Measurements from ENCODE around the gene TBRG1.
"Not testable (repeated sequence)": the region's sequence is repeated elsewhere in the genome, so short reads cannot be mapped to it uniquely, and the experiment has no call there.

The TBRG1 gene, protein sequence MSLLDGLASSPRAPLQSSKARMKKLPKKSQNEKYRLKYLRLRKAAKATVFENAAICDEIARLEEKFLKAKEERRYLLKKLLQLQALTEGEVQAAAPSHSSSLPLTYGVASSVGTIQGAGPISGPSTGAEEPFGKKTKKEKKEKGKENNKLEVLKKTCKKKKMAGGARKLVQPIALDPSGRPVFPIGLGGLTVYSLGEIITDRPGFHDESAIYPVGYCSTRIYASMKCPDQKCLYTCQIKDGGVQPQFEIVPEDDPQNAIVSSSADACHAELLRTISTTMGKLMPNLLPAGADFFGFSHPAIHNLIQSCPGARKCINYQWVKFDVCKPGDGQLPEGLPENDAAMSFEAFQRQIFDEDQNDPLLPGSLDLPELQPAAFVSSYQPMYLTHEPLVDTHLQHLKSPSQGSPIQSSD

DNA sequence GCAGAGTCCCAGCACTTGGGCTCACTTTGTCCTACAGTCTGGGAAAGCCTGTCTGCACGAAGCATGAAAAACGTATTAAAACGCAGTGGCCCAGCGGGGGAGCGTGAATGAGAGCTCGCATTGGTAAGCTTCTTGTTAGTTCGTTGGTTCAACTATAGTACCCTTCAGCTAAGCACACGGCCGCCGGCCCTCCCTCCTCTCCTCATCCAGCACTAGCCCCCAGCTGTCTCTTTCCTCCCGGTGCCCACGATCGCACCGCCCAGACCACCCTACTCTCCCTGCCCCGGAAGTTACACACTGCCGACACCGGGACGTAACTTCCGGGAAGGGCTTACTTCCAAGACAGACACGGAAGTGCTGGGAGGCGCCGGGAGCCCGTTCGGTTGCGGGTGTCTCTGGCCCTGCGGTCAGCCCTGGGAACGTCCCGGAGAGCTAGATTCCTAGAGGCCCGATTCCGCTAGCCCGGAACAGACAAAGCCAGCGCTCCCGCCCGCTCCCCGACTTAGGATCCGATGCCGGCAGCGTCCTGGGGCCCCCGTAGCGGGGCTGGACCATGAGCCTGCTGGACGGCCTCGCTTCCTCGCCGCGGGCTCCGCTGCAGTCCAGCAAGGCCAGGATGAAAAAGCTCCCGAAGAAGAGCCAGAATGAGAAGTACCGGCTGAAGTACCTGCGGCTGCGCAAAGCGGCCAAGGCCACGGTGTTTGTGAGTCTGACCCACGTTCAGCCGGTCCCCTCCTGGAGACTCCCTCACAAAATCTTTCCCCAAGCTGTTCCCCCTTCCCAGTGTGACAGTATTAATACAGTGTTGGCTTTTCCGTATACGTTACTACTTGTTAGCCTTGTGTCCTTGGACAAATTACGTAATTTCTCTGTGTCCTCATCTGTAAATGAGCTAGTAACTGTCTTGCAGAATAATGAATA, at the start of gene TBRG1:
Gene TBRG1, plus strand, starts transcription at position 334 of the 921 bp plus-strand sequence. Its CDS starts 220 bp downstream, at position 554.
- in situ Hi-C loops (cut with HindIII; ENCODE audit: low sequenced_read_pairs) = no loop called here

DNA sequence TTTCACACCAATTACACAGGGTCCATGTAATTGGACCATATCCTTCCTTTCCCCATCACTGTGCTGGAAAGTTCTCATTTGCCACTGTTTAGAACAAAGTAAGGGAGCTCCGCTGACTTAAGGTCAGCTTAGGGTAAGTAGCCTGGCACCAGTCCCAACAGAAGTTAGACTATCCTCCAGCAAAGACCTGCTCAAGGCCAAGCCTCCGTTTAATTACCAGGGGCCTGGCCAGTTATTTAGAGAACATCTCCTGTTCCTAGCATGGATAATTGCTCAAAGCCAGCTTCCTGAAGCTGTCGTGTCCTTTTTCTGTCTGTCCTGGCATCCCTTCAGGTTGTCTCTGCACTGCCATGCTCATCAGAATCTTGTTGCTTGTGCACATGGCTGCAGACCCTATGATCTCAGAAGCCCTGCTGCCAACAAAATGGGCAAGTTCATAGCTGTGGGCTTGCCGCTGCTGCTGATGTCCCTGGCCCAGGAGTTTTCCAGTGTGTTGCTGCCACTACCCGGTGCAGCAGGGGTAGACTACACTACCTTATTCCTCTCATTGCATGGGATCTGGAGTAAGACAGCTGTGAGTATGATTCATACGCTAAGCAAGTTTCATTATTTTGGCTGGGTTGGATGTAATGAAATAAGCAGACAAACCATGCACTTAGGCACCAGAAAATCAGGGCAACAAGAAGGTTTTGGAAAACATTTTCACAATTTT, 44.8 kb upstream of the TBRG1 start:
- in situ Hi-C loops (cut with HindIII; ENCODE audit: low sequenced_read_pairs) = no loop called here

DNA sequence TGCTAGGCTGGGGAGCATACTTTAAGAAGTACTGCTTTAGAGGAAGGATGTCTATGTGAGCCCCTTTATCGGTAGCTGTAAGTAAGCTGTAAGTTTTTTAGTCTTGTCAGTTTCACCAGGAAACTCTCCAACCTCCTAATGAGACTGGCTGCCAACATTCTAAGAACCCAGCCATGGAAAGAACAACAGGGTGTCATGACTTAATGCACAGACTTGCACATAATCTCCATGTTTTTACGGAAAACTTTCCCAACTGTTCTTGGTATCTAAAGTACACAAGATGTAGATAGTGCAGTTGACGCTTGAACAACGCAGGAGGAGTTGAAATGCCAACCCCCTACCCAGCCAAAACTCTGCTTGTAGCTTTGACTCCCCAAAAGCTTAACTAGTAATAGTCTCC, 43.9 kb upstream of the TBRG1 start:
- in situ Hi-C loops (cut with HindIII; ENCODE audit: low sequenced_read_pairs) = no loop called here

DNA sequence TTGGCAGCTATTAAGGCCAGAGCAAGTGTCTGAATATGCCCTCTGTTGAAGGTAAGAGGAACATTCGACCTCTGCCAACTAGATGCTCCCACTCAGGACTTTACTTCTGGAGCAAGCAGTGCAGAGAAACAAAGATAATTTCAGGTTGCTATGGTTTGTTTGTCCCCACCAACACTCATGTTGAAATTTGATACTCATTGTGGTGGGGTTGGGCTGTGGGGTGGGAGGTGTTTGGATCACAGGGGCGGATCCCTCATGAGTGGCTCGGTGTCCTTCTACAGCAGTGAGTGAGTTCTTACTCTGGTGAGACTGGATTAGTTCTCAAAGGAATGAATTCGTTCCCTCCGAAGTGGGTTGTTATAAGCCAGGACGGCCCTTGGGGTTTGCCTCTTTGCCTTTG, 40.8 kb upstream of the TBRG1 start:
- in situ Hi-C loops (cut with HindIII; ENCODE audit: low sequenced_read_pairs) = no loop called here

DNA sequence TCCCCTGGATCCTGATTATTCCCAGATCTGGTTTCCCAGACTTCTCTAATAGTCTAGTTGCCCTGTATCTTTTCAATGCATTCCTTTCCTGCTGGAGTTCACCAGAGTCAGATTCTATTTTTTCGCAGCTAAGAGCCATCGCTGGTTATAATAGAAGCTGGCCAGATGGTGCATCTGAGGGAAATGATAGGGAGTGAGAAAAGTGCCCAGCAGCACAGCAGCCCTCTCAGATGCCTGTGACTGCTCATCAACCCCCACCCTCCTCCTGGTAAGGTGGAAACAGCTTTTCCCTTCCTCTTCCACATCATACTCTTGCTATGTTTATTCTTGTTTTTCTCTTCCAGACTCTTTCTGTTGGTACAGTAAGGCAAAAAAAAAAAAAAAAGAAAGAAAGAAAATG, 40.1 kb upstream of the TBRG1 start:
- in situ Hi-C loops (cut with HindIII; ENCODE audit: low sequenced_read_pairs) = no loop called here

DNA sequence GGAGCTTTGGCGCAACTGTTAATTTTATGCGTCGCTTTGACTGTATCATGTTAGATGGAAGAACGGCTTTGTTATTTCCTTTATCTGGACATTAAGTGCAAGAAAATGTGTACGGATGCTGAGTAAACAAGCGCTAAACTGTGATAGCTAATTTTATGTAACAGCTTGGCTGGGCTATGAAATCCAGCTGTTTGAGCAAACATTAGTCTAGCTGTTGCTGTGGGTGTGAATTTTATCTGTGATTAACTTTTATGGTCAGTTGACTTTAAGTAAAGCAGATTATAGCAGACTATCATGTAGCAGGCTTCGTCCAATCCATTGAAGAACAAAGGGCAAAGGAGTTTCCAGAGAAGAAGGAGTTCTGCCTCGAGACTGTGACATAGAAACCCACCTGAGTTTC, 38.9 kb upstream of the TBRG1 start:
- in situ Hi-C loops (cut with HindIII; ENCODE audit: low sequenced_read_pairs) = no loop called here

DNA sequence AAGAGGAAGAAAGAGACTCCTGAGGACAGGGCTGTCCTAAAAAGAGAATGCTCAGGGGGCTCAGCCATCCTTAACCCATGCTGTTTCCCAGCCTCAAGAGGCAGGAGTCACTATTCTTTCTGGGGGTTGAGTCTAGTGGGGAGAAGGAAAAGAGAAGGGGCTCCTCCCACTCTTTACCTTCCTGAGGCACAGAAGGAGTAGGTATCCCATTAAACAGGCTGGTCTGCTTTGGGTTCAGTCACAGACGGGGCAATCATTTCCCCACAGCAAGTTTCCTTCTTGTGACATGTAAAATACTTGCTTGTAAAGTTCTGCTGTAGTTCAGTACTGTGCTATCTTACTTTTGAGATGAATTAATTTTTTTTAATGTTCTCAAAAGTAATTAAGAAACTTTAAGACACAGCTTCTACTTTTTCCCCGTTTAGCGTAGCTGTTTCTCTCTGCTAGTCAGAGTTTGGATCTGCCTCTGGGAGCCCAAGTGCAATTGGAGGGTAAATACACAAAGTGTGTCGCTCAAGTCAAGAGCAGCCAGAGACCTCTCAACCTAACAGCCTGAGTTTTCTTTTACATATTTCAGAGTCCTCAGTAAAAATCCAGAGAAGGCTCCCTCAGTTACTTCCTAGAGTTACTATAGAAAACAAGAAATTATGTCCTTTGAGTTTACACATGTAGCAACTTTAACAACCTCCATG, 37.8 kb upstream of the TBRG1 start:
- in situ Hi-C loops (cut with HindIII; ENCODE audit: low sequenced_read_pairs) = no loop called here

DNA sequence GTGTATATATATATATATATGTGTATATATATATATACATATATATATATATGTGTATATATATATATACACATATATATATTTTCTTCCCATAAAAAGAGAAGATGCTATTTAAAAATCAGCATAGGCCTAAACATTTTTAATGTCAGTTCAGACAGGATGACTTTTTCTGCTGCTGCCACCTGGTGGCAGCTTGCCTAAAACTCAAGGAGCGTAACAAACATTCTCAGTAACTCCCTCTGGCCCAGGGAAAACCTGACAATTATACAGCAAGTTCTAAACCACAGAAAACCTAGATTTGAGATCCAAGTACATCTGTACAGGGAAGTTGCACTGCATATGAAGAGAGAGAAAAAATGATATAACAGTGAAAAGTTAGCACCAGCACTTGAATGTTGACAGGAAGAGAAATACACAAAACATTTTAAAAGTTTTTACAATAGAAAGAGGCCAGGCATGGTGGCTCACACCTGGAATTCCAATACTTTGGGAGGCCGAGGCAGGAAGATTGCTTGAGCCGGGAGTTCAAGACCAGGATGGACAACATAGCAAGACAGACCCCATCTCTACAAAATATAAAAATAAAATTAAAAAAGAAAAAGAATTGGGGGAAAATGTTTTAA, 36.3 kb upstream of the TBRG1 start:
- in situ Hi-C loops (cut with HindIII; ENCODE audit: low sequenced_read_pairs) = no loop called here

DNA sequence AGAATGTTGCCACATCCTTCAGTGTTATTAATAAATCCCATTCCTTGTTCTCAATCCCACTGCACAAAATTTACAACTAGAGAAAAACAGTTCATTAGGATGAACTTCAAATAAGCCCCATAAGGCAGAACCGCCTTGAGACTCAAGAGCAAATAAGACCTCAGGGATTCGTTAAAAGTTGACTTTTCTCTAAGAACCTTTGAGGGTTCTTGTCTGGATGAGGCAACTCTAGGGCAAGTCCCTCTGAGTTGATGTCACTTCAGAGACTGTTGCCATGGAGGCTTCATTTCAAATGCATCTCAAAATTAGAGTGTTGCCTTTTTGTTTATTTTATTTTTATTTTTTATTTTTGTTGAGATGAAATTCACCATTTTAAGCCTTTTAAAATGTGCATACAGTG, 31.2 kb upstream of the TBRG1 start:
- in situ Hi-C loops (cut with HindIII; ENCODE audit: low sequenced_read_pairs) = no loop called here

DNA sequence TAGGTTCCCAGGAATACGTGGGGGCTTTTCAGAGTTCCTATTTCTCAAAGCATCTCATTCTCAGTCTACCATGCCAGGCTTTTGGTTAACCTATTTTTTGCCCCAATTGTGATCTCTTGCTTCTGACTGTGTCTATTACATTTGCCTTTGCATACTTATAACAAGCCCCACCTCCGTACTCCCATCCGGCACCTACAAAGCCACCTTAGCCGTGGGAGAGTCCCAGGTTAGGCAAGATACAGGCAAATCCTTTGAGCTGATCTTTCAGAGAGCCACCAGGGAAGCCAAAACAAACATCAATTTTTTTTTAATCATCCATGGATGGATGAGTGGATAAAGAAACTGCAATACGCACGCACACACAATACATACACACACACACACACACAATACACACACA, 30.0 kb upstream of the TBRG1 start:
- in situ Hi-C loops (cut with HindIII; ENCODE audit: low sequenced_read_pairs) = no loop called here

DNA sequence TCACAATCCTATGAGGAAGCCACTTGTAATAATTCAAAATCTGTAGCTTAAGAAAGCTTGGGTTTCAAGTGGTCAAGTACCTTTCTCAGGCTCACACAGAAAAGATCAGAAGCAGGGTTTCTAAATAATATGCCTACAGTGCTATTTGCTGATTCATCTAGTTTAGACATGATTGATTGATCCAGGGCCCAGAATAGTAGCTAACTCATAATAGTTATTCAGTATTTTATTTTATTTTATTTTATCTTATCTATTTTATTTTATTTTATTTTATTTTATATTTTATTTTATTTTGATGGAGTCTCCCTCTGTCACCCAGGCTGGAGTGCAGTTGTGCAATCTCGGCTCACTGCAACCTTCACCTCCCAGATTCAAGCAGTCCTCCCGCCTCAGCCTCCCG, 27.4 kb upstream of the TBRG1 start:
- in situ Hi-C loops (cut with HindIII; ENCODE audit: low sequenced_read_pairs) = no loop called here

DNA sequence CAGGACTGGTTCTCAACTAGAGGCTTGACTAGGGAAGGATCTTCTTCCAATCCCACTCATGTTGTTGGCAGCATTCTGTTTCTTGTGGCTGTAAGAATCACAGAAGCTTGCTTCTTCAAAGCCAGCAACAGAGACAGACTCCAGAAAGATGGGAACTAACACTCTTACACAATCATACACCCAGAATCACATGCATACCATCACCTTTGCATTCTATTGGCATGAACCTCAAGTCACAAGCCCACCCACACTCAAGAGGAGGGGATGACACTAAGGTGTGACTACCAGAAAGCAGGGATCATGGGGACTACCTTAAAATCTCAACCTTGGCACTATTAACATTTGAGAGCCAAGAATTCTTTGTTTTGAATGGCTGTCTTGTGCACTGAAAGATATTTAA, 25.0 kb upstream of the TBRG1 start:
- in situ Hi-C loops (cut with HindIII; ENCODE audit: low sequenced_read_pairs) = no loop called here

DNA sequence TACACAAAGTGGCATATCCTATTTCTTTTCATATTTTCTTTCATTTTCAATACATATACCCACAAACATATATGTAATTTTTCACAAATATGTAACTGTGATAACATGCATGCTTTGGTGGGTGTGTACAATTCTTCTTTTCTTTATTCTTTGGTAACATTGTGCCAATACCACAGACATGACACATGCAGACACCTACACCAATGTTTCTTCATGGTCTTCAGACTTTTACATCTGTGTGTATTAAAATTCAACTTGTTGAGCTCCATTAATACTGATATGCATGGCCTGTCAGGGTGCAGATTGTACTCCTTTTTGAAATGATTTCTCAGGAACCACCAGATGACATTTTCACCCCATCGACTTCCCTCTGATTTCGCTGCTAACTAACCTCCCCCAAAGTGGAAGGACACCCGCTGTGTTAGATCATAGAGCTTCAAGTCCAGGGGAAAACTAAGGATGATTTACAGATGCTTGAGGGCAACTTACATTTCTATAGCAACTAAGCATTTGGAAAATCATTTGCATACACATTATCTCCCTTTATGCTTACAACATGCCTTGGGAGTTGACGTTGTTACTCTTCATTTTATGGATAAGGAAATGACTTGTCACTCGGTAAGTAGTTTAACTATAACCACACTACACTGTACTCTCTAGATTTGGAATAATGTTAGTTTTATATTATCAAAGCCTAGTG, 21.9 kb upstream of the TBRG1 start:
- in situ Hi-C loops (cut with HindIII; ENCODE audit: low sequenced_read_pairs) = no loop called here

DNA sequence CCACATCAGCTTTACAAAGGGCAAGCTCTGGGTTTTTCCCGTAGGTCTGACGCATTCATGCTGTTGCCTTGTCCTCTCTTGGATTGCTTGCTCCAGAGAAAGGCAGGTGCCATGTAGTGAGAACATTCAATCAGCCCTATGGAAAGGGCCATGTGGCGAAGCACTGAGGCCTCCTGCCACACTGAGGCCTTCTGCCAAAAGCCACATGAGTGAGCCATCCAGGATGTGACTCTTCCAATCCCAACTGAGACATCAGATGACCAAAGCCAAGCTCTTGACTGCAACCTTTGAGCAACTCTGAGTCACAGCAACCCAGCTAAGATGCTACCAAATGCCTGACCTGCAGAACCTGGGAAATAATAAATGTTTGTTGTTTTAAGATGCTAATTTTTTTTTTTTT, 20.5 kb upstream of the TBRG1 start:
- in situ Hi-C loops (cut with HindIII; ENCODE audit: low sequenced_read_pairs) = no loop called here

DNA sequence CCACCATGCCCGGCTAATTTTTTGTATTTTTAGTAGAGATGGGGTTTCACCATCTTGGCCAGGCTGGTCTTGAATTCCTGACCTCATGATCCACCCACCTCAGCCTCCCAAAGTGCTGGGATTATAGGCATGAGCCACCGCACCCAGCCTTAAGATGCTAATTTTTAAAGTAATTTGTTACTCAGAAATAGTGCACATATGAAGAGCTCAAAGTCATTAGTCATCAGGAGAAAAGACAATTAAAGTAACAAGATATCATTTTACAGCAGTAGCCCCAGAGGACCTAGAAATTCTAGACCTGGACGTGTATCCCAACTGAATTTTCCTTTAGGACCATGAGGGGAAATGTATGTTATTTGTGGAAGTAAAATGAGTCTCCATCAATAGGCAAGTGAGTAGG, 19.9 kb upstream of the TBRG1 start:
- in situ Hi-C loops (cut with HindIII; ENCODE audit: low sequenced_read_pairs) = not testable (repeated sequence)

DNA sequence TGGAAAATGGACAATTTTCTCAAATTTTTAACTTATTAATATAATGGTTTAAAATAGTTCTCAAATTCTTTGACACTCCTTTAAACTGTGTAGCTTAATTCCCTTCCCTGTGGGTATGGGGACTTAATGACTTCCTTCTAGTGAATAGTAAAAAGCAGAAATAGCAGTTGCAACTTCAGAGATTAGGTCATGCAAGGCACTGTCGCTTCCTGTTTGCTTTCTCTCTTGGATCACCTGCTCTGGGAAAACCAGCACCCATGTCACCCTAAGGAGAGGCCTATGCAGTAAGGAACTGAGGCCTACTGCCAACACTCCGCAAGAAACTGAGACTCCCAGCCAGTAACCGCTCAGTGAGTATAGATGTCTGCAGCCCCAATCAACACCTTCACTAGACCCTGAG, 16.9 kb upstream of the TBRG1 start:
- in situ Hi-C loops (cut with HindIII; ENCODE audit: low sequenced_read_pairs) = no loop called here

DNA sequence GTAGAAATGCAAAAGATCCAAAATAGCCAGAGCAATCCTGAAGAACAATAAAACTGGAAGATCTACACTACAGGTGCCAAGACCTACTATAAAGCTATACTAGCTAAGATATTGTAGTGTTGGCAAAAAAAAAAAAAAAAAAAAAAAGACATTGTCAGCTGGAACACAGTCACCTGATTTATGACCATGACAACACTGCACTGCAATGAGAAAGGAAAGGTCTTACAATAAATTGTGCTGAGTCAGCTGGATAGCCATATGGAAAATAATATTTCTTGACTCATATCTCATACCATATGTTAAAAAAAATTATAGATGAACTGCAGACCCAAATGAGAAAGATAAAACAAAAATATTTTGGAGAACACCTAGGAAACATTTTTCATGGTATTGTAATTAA, 14.5 kb upstream of the TBRG1 start:
- in situ Hi-C loops (cut with HindIII; ENCODE audit: low sequenced_read_pairs) = no loop called here

DNA sequence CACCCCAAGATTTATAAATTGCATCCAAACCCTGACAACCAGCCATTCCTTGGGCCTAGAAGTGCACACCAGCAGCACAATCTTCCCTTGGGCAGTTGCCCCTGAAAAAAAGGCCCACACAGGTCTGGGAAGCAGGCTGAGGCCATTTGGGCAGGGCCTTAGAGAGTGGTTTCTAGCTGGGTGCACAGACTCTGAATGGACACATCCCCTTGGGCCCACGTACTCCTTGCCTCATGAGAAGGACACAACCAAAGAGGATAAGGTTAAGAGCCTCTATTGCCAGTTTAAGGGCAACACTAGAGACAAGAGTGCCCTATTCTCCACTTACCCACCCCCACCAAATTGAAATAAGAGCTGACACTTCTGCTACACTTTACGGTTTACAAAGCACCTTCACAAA, 12.4 kb upstream of the TBRG1 start:
- in situ Hi-C loops (cut with HindIII; ENCODE audit: low sequenced_read_pairs) = no loop called here

DNA sequence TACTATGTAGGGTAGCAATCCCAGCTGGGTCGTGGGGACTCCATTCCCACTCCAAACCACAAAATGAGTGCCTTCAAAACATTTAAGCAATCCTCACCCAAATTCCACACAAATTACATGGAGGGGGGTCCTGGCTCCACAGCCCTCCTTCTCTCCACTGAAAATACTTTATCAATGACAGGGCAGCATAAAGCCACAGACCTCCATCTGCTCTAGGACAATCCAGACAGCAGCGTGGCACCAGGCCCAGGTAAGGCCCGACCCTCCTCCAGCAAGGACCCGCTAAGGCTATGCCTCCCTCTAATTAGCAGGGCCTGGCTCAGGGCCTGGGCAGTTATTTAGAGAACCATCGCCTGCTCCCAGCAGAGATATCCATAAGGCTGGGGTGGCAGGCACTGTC, 11.6 kb upstream of the TBRG1 start, which contains the start of gene PANX3:
Gene PANX3, plus strand, starts transcription at position 365 of the 400 bp plus-strand sequence. CDS start 129 bp downstream, outside the sequence.
- in situ Hi-C loops (cut with HindIII; ENCODE audit: low sequenced_read_pairs) = no loop called here

DNA sequence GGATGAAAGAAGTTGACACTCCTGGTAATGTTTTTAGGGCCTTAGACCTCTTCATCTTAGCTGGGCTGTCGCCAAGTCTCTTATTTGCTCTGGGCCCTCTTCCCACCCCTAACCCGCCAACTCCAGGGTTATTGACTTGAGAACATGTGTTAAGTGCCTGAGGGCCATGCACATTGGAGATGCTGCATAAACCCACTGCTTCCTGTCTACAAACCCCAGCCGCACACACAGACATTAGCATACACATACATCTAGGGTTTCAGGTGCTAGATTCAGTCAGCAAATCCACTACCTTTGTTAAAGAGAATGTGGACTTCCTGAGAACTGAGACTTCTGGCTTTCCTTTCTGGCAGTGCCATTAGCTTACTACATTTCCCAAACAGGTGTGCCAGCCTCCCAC, 10.6 kb upstream of the TBRG1 start:
- in situ Hi-C loops (cut with HindIII; ENCODE audit: low sequenced_read_pairs) = no loop called here
